Esophagus muscularis mucosa (tissue), 3 donors: ENCODE results near the gene CTNND1.

Source experiments
- EP300 ChIP-seq: sonication (generic); formaldehyde crosslinking; IDR thresholded peaks from one replicate; pipeline ENCODE4 v1.6.1; 2017; ENCODE audit warnings: antibody characterized with exemption
- TF ChIP-seq, protein P1 (sequence below), 3 experiments: fragments of 200-600 bp in 2 of 3; fragments of 450-650 bp in 1 of 3; sonication (generic) in 2 of 3; IDR thresholded peaks; one replicate each; pipeline ENCODE4 v1.5.1; 2017 to 2019; ENCODE audit warnings: antibody characterized with exemption in 3 of 3, mild to moderate bottlenecking in 2 of 3, moderate library complexity in 1 of 3

DNA sequence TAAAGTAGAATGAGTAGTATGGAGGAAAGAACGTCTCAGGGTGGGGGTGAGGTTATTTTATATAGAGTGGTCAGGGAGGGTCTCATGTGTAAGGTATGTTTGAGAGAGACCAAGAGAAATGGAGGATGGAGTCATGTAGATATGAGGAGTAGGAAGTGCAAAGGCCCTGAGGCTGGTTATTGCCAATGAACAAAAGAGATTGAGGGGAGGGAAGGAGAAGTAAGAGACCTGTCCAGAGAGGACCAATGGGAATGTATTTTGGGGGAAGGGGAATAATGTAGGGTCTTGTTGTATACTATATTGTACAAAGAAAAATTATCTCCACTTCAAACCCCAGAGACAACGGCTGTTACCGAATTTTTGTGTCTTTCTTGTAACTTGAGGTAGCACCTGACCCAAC, 9.8 kb downstream of the CTNND1 start:
- TF ChIP-seq, protein P1, sequence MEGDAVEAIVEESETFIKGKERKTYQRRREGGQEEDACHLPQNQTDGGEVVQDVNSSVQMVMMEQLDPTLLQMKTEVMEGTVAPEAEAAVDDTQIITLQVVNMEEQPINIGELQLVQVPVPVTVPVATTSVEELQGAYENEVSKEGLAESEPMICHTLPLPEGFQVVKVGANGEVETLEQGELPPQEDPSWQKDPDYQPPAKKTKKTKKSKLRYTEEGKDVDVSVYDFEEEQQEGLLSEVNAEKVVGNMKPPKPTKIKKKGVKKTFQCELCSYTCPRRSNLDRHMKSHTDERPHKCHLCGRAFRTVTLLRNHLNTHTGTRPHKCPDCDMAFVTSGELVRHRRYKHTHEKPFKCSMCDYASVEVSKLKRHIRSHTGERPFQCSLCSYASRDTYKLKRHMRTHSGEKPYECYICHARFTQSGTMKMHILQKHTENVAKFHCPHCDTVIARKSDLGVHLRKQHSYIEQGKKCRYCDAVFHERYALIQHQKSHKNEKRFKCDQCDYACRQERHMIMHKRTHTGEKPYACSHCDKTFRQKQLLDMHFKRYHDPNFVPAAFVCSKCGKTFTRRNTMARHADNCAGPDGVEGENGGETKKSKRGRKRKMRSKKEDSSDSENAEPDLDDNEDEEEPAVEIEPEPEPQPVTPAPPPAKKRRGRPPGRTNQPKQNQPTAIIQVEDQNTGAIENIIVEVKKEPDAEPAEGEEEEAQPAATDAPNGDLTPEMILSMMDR (IDR thresholded peaks at IDR 0.05) = no peak
- no peak for TF ChIP-seq EP300
